ENCODE measurements around the gene GBX2.

DNA sequence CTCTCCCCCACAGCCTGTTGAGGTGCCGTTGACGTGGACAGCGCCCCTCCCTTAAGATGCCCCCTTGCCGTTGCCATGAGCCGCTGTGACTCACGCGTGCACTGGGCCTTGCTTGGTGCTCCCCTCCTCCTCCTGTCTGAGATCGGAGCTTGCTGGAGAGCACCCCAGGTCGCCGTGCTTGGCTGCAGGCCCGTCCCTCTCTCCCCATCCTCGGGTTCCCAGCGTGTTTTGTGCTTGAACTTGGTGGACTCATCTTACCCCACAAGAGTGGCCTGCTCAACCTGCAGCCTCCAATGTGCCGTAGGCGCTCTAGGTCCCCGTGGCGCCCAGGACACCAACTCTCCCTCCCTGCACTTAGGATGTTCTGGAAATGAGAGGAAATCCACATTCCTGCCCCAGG is 39.9 kb downstream of the GBX2 start:
- TF ChIP-seq, protein P1, sequence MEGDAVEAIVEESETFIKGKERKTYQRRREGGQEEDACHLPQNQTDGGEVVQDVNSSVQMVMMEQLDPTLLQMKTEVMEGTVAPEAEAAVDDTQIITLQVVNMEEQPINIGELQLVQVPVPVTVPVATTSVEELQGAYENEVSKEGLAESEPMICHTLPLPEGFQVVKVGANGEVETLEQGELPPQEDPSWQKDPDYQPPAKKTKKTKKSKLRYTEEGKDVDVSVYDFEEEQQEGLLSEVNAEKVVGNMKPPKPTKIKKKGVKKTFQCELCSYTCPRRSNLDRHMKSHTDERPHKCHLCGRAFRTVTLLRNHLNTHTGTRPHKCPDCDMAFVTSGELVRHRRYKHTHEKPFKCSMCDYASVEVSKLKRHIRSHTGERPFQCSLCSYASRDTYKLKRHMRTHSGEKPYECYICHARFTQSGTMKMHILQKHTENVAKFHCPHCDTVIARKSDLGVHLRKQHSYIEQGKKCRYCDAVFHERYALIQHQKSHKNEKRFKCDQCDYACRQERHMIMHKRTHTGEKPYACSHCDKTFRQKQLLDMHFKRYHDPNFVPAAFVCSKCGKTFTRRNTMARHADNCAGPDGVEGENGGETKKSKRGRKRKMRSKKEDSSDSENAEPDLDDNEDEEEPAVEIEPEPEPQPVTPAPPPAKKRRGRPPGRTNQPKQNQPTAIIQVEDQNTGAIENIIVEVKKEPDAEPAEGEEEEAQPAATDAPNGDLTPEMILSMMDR (IDR thresholded peaks at IDR 0.05; ENCODE audit: insufficient read depth, low read length) = no peak
- TF ChIP-seq POLR2AphosphoS5 (IDR thresholded peaks at IDR 0.05; ENCODE audit: low read depth) = no peak
